ENCODE data around the gene MAPK10. TPM values are rescaled to one million over a fixed set of nuclear protein-coding genes. Genes with fewer than 3 reads are reported as not detected.
A peak's percentile ranks its signal among the peaks of the same experiment; 100 is the strongest.
"Not testable (repeated sequence)": the region's sequence is repeated elsewhere in the genome, so short reads cannot be mapped to it uniquely, and the experiment has no call there.

MAPK10 gene
- total RNA-seq, 8 experiments from 2014 or later = 1.2 to 104 (median 61.8) TPM

DNA sequence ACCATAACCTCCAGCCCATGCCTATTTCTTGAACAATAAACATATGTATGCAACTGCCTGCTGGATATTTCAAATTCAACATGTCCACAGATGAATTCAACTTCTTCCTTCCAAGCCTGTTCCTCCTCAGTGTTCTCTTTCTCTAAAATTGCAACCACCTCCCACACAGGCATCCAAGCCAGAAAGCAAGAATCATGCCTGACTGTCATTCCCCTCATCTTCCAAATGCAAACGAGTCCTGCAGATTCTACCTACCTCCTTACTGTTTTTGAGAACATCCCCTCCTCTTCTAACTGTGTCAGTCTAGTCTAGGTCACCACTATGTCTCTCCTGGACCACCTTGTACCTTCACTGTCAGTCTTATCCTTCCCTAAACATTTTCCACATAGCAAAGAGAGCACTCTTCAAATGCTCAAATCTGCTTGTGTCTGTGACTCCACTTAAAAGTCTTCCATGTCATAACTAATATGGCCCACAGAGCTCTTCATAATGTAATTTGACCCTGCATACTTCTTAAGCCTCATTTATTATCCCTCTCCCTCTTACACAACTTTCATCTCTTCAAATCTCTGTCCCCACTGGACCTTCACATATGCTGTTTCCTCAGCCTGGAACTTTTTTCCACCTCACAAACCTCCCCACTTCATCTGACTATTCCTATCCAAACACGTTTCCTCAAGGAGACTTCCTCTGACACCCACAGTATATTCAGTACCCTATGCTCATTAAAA, 25.7 kb downstream of the MAPK10 start:
- in situ Hi-C loops (cut with MboI; ENCODE audit: low pct_unique_long_range_greater_than_20kb in 2 of 9, low sequenced_read_pairs in 9 of 9, unreplicated experiment in 9 of 9) = no loop called here
- Histone ChIP-seq H3K4me3 (no peak overlapping the region), H3K4me1 (replicated peaks in 1 of 2) (peaks cover 4 to 7% of the 10 kb centered on the region in 2 donors), H3K27ac (no peak overlapping the region)
- ATAC-seq (replicated peaks in 6 of 8) = no peak
- WGBS, 10 experiments = 9 to 90% (median 64%) methylated on average over 1 to 2 of the region's 2 CpGs; no CpG with 5 or more reads in 1 of the 10 experiments

DNA sequence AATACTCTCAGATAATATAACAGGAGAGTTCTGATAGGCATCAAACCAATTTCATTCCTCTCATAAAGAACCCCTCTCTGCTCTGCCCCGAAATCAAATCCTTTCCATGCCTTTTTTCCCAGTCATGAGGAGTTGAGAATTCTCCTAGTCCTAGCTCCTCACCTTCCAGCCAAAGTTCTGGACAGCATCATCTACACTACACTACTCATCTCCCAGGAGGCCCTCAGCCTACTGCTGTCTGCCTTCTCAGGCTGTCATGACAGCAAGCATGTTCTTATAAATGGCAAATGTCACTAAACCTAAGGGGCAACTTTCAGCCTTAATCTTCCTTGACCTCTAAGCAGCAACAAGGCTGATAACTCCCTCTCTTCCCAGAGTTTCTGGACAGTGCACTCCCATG, 26.6 kb downstream of the MAPK10 start:
- no peak overlapping the region for H3K4me3 ChIP-seq
- 0 to 60% (median 7%) methylated on average over 1 of the region's 1 CpG; no CpG with 5 or more reads in 2 of the 10 experiments for WGBS, 10 experiments
- in situ Hi-C loops (cut with MboI; ENCODE audit: low pct_unique_long_range_greater_than_20kb in 2 of 9, low sequenced_read_pairs in 9 of 9, unreplicated experiment in 9 of 9) = no loop called here
- ATAC-seq (replicated peaks in 6 of 8) = no peak
- peaks cover 4 to 7% of the 10 kb centered on the region in 2 donors for H3K4me1 ChIP-seq (replicated peaks in 1 of 2)
- no peak overlapping the region for H3K27ac ChIP-seq

DNA sequence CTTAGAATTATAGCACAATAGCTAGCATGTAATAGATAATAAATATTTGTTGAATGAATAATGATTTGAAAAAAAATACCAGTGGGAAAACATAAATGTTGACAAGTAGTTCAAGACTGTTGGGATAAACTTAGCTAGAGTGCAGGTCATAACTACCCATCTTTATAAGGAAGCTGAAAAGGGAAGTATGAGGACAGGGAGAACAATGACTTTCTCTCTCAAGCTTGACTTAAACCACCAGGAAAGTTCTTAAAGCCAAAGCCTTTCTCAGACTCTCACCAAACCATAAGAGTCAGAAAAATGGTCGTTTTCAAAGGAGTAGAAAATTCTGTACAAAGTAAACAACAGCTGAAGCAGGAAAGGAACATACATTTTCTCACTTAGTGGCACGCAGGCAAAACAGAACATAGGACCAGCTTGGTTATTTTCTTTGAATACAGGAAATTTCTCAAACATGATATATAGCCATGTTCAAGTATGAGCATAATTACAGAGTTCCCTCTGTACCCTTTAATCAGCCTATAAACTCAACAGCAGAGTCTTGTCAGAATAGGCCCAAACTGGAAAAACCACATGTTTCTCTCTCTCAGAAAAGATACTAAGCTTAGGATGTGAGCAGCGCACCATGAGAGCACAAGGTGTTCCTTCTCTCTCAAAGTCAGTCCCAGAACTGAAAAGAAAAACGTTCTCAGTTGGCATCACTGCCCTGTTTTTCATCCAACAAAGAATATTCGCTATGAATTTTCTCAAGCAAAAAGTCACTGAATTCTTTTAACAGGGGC, 28.7 kb downstream of the MAPK10 start:
- Histone ChIP-seq H3K4me3 (no peak overlapping the region), H3K27ac (no peak overlapping the region), H3K4me1 (replicated peaks in 1 of 2) (peaks cover 4 to 7% of the 10 kb centered on the region in 2 donors)
- WGBS, 10 experiments = 38 to 94% (median 61%) methylated on average over 1 to 5 of the region's 5 CpGs
- ATAC-seq (replicated peaks in 6 of 8) = no peak
- in situ Hi-C loops (cut with MboI; ENCODE audit: low pct_unique_long_range_greater_than_20kb in 2 of 9, low sequenced_read_pairs in 9 of 9, unreplicated experiment in 9 of 9) = no loop called here

DNA sequence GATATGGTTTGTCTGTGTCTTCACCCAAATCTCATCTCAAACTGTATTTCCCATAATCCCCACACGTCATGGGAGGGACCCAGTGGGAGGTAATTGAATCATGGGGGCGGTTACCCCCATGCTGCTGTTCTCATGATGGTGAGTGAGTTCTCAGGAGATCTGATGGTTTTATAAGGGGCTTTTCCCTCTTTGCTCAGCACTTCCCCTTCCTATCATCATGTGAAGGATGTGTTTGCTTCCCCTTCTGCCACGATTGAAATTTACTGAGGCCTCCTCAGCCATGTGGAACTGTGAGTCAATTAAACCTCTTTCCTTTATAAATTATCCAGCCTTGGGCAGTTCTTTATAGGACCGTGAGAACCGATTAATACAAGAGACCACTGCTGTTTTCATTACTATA, 29.4 kb downstream of the MAPK10 start:
- in situ Hi-C loops (cut with MboI; ENCODE audit: low pct_unique_long_range_greater_than_20kb in 2 of 9, low sequenced_read_pairs in 9 of 9, unreplicated experiment in 9 of 9); H3K4me3 ChIP-seq; H3K4me1 ChIP-seq (replicated peaks in 1 of 2): not testable (repeated sequence)
- ATAC-seq (replicated peaks in 6 of 8) = peak in 4 of 8 experiments; percentile 28 to 48 (median 44)
- WGBS, 10 experiments = 42 to 100% (median 70%) methylated on average over 1 to 4 of the region's 5 CpGs; no CpG with 5 or more reads in 2 of the 10 experiments
- H3K27ac ChIP-seq = peak overlapping the region in 1 of 2 donors; percentile 15

DNA sequence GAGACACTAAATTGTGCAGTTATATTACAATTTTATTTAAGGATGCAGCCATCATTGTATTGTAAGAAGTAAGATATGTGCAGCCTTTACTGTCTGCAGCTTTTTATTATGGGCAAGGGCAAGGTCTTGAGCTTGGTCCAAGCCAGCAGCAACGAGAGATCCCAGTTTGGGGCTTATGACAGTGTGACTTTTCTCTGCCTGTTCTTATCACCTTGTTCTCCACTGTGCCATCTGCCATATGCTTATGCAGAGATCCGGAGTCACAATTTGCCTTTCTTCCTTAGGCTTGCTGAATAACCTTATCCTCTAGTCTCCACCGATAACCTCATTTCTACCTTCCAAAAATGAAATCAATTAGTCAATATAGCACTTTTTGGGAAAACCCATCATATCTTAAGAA, 30.4 kb downstream of the MAPK10 start:
- no peak for ATAC-seq (replicated peaks in 6 of 8)
- WGBS, 10 experiments = 0 to 100% (median 60%) methylated on average over 1 to 3 of the region's 3 CpGs; no CpG with 5 or more reads in 3 of the 10 experiments
- in situ Hi-C loops (cut with MboI; ENCODE audit: low pct_unique_long_range_greater_than_20kb in 2 of 9, low sequenced_read_pairs in 9 of 9, unreplicated experiment in 9 of 9) = no loop called here
- Histone ChIP-seq H3K4me1 (replicated peaks in 1 of 2) (peaks cover 4 to 7% of the 10 kb centered on the region in 2 donors), H3K4me3 (no peak overlapping the region), H3K27ac (no peak overlapping the region)

- Histone ChIP-seq H3K4me3 (no peak overlapping the region), H3K27ac (no peak overlapping the region), H3K4me1 (replicated peaks in 1 of 2) (peaks cover 4 to 10% of the 10 kb centered on the region in 2 donors)
- in situ Hi-C loops (cut with MboI; ENCODE audit: low pct_unique_long_range_greater_than_20kb in 2 of 9, low sequenced_read_pairs in 9 of 9, unreplicated experiment in 9 of 9) = no loop called here
- peak in 2 of 8 experiments; percentile 46 to 74 for ATAC-seq (replicated peaks in 6 of 8)
Observed at GRCh38 chr4:86326400-86326799, 33.5 kb downstream of the MAPK10 start.

DNA sequence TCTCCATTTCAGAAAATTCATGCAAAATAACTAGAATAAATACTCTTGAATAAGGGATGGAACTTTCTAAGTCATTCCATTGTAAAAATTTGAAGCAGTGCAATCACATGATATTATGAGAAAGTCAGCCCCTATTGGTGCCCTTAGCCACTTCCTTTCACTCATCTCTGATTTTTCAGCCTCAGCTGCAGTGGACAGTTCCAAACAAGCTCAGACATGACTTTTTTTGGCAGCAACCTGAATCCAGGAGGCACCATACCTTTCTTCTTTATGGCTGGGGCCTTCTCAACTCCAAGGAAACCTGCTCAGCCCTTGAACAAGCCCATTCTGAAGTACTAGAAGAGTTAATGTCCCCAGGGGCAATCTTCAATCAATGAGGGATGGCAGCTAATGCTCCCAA, 40.5 kb downstream of the MAPK10 start:
- H3K4me1 ChIP-seq (replicated peaks in 1 of 2) = peaks cover 0 to 3% of the 10 kb centered on the region in 2 donors
- no peak overlapping the region for H3K4me3 ChIP-seq
- in situ Hi-C loops (cut with MboI; ENCODE audit: low pct_unique_long_range_greater_than_20kb in 2 of 9, low sequenced_read_pairs in 9 of 9, unreplicated experiment in 9 of 9) = no loop called here
- H3K27ac ChIP-seq = no peak overlapping the region
- peak in 1 of 8 experiments; percentile 39 for ATAC-seq (replicated peaks in 6 of 8)

GRCh38 chr4:86315579-86315978, 44.3 kb downstream of the MAPK10 start:
- H3K4me3 ChIP-seq = no peak overlapping the region
- no peak for ATAC-seq (replicated peaks in 6 of 8)
- no peak overlapping the region for H3K27ac ChIP-seq
- no peaks in the 10 kb centered on the region for H3K4me1 ChIP-seq (replicated peaks in 1 of 2)
- in situ Hi-C loops (cut with MboI; ENCODE audit: low pct_unique_long_range_greater_than_20kb in 2 of 9, low sequenced_read_pairs in 9 of 9, unreplicated experiment in 9 of 9) = no loop called here

DNA sequence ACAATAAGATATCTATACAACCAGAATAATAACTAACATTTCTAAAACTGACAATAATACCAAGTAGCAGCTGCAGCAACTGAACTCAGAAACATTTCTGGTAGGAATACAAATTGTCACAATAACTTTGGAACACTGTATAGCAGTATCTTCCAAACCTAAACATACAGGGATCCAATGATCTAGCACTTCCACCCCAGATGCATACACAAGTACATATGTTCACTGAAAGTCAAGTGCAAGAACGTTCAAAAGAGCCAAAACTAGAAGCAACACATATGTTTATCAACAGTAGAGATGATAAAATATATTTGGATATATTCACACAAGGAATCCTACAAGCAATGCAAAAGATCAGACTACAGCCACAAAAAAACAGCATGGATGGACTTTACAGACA, 46.2 kb downstream of the MAPK10 start:
- no peak for ATAC-seq (replicated peaks in 6 of 8)
- Histone ChIP-seq H3K4me1 (replicated peaks in 1 of 2) (no peaks in the 10 kb centered on the region), H3K4me3 (no peak overlapping the region), H3K27ac (no peak overlapping the region)
- in situ Hi-C loops (cut with MboI; ENCODE audit: low pct_unique_long_range_greater_than_20kb in 2 of 9, low sequenced_read_pairs in 9 of 9, unreplicated experiment in 9 of 9) = no loop called here
- 0 to 80% (median 25%) methylated on average over 1 of the region's 1 CpG; no CpG with 5 or more reads in 2 of the 10 experiments for WGBS, 10 experiments

DNA sequence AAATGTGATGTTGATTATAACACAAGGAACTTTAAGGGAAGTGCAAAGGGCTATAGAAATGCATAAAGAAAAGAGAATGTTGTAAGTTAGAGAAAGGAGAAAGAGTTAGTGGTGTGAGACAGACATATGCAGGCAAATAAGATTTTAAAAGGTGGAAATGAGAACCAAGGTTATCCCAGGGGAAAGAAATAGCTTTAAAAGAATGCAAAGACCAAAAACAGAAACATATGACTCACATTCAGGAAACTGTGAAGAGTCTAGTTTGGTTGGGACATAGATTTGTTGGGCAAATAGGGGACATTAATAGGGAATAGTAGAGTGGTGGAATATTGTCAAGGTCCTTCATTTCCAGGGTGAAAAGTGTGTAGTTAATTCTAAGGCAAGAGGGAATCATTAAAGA, 52.4 kb downstream of the MAPK10 start:
- in situ Hi-C loops (cut with MboI; ENCODE audit: low pct_unique_long_range_greater_than_20kb in 2 of 9, low sequenced_read_pairs in 9 of 9, unreplicated experiment in 9 of 9) = no loop called here
- Histone ChIP-seq H3K4me3 (no peak overlapping the region), H3K4me1 (replicated peaks in 1 of 2) (peaks cover 5 to 7% of the 10 kb centered on the region in 2 donors), H3K27ac (no peak overlapping the region)
- no peak for ATAC-seq (replicated peaks in 6 of 8)

DNA sequence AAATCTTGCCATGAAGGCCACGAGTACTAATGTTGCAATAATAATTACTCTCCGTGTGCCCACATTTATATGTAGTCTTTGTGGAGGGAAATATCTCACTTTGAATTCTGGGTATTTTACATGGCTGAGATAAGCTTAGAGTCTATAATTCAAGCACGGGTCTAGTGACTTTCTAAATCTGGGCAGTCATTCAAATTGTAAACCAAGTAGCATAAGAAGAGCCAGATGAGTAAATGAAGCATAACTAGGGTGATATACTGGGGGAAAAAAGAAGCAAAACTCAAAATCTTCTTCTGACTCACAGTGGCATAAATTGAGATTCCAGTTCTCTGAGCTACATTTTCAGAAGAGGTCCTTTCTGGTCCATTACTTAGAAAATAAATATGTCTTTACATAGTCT, 53.0 kb downstream of the MAPK10 start:
- peaks cover 9 to 11% of the 10 kb centered on the region in 2 donors for H3K4me1 ChIP-seq (replicated peaks in 1 of 2)
- WGBS, 10 experiments = 0 to 100% (median 90%) methylated on average over 1 to 3 of the region's 3 CpGs
- ATAC-seq (replicated peaks in 6 of 8) = peak in 1 of 8 experiments; percentile 58

GRCh38 chr4:86302830-86303229, 57.0 kb downstream of the MAPK10 start:
- H3K27ac ChIP-seq = no peak overlapping the region
- in situ Hi-C loops (cut with MboI; ENCODE audit: low pct_unique_long_range_greater_than_20kb in 2 of 9, low sequenced_read_pairs in 9 of 9, unreplicated experiment in 9 of 9) = no loop called here

More for the DNA sequence above, 53.0 kb downstream of the MAPK10 start:
- in situ Hi-C loops (cut with MboI; ENCODE audit: low pct_unique_long_range_greater_than_20kb in 2 of 9, low sequenced_read_pairs in 9 of 9, unreplicated experiment in 9 of 9) = no loop called here
- H3K27ac ChIP-seq = no peak overlapping the region
- H3K4me3 ChIP-seq = no peak overlapping the region

DNA sequence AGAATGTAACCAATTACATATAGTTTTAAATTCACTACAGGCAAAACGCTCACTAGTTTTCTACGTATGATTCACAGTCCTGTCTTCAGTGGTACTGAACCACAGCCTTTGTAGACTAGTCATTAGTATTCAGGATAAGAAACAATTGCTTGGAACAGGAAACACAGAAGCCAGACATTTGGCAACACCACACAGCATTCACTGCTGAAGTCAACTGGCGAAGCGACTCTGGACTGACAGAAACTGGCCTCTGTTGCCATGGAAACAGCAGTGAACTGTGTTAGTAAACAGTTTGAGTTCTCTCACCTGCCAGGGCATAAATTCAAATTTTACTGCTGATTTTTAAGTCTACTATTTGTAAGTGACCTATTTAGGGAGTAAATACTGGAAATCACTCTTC, 57.6 kb downstream of the MAPK10 start:
- in situ Hi-C loops (cut with MboI; ENCODE audit: low pct_unique_long_range_greater_than_20kb in 2 of 9, low sequenced_read_pairs in 9 of 9, unreplicated experiment in 9 of 9) = no loop called here
- peaks cover 8% of the 10 kb centered on the region in 2 donors for H3K4me1 ChIP-seq (replicated peaks in 1 of 2)
- H3K27ac ChIP-seq = peak overlapping the region in 1 of 2 donors; percentile 9
- no peak overlapping the region for H3K4me3 ChIP-seq
- peak in 5 of 8 experiments; percentile 94 to 99 (median 96) for ATAC-seq (replicated peaks in 6 of 8)
- whole genome bisulfite sequencing, 10 experiments = 22 to 70% (median 40%) methylated on average over 2 to 4 of the region's 4 CpGs; no CpG with 5 or more reads in 2 of the 10 experiments

More at GRCh38 chr4:86302830-86303229, 57.0 kb downstream of the MAPK10 start:
- WGBS, 10 experiments = 0 to 100% (median 94%) methylated on average over 1 to 2 of the region's 2 CpGs; no CpG with 5 or more reads in 1 of the 10 experiments
- Histone ChIP-seq H3K4me3 (no peak overlapping the region), H3K4me1 (replicated peaks in 1 of 2) (peaks cover 11 to 13% of the 10 kb centered on the region in 2 donors)
- ATAC-seq (replicated peaks in 6 of 8) = no peak
